Hepatocyte (in vitro differentiated cells): ENCODE measurements around the gene ZNF44. TPM values are rescaled to one million over a fixed set of nuclear protein-coding genes. Genes with fewer than 3 reads are reported as not detected.
"Not testable (repeated sequence)": the region's sequence is repeated elsewhere in the genome, so short reads cannot be mapped to it uniquely, and the experiment has no call there.

ENCODE experiments used
- DNase-seq: peaks from one replicate; pipeline ENCODE4 v3.0.0-alpha.2; 2016; ENCODE audit warnings: low spot score
- H2AFZ ChIP-seq: fragments of 200-600 bp; sonication (generic); 2 replicates; pipeline ENCODE4 v1.6.0; 2016; ENCODE audit warnings: antibody characterized with exemption, mild to moderate bottlenecking
- H3K27ac ChIP-seq: fragments of 200-600 bp; sonication (generic); 2 replicates; pipeline ENCODE4 v1.5.1; 2016; ENCODE audit warnings: mild to moderate bottlenecking
- H3K27me3 ChIP-seq: fragments of 200-600 bp; sonication (generic); 2 replicates; pipeline ENCODE4 v1.6.1; 2016
- H3K36me3 ChIP-seq: fragments of 200-600 bp; sonication (generic); replicated peaks from 2 replicates; pipeline ENCODE4 v1.5.1; 2016; ENCODE audit warnings: low read depth; ENCODE audit not compliant: insufficient read depth
- H3K4me1 ChIP-seq: fragments of 200-600 bp; sonication (generic); 2 replicates; pipeline ENCODE4 v1.5.1; 2016; ENCODE audit warnings: mild to moderate bottlenecking, moderate library complexity; ENCODE audit not compliant: insufficient read depth
- H3K4me2 ChIP-seq: fragments of 200-600 bp; sonication (generic); 2 replicates; pipeline ENCODE4 v1.6.0; 2016
- H3K4me3 ChIP-seq: fragments of 200-600 bp; sonication (generic); 2 replicates; pipeline ENCODE4 v1.5.1; 2016; ENCODE audit warnings: mild to moderate bottlenecking
- H3K79me2 ChIP-seq: fragments of 200-600 bp; sonication (generic); 2 replicates; pipeline ENCODE4 v1.6.0; 2017; ENCODE audit warnings: mild to moderate bottlenecking
- H3K9me2 ChIP-seq: fragments of 200-600 bp; sonication (generic); replicated peaks from 2 replicates; pipeline ENCODE4 v1.6.0; 2017; ENCODE audit warnings: mild to moderate bottlenecking; ENCODE audit not compliant: insufficient read depth
- H3K9me3 ChIP-seq: fragments of 200-600 bp; sonication (generic); 2 replicates; pipeline ENCODE4 v1.5.1; 2016; ENCODE audit warnings: low read depth, mild to moderate bottlenecking
- H4K20me1 ChIP-seq: fragments of 200-600 bp; sonication (generic); 2 replicates; pipeline ENCODE4 v1.6.0; 2016; ENCODE audit warnings: mild to moderate bottlenecking; ENCODE audit not compliant: insufficient read depth, poor library complexity, severe bottlenecking
- EZH2 ChIP-seq: fragments of 200-600 bp; sonication (generic); IDR thresholded peaks from 2 replicates; pipeline ENCODE4 v1.6.1; 2016; ENCODE audit warnings: antibody characterized with exemption, mild to moderate bottlenecking, borderline replicate concordance
- EZH2phosphoT487 ChIP-seq: fragments of 200-600 bp; sonication (generic); IDR thresholded peaks from one replicate; pipeline ENCODE4 v1.6.1; 2018; ENCODE audit warnings: antibody characterized with exemption, mild to moderate bottlenecking, low read depth, moderate library complexity; ENCODE audit not compliant: unreplicated experiment, severe bottlenecking
- WGBS: methylation state at CpG from one replicate; pipeline ENCODE4 v1.1.6; 2016; ENCODE audit warnings: low lambda C conversion rate; ENCODE audit errors: missing lambda C conversion rate; 5-methylcytosine and 5-hydroxymethylcytosine counted together
- polyA plus RNA-seq: library from polyadenylated mRNA; unstranded; fragments of >200 nt; fragmentation: Nextera tagmentation; extraction: Ambion mirVana; gene quantifications from 2 replicates; pipeline ENCODE4 v1.2.1, GENCODE V29; 2016
- total RNA-seq: library from RNA; depleted of rRNA; stranded (reverse); fragments of >200 nt; gene quantifications from 2 replicates; pipeline ENCODE4 v1.2.3, GENCODE V29; 2014
- TF ChIP-seq, protein P1 (sequence below): fragments of 200-600 bp; sonication (generic); IDR thresholded peaks from 2 replicates; pipeline ENCODE4 v1.5.1; 2016; ENCODE audit warnings: antibody characterized with exemption, mild to moderate bottlenecking; ENCODE audit not compliant: poor library complexity

Gene ZNF44
- total and polyA plus RNA-seq, 2 experiments from 2014 or later = 9.9 to 10.9 TPM

DNA sequence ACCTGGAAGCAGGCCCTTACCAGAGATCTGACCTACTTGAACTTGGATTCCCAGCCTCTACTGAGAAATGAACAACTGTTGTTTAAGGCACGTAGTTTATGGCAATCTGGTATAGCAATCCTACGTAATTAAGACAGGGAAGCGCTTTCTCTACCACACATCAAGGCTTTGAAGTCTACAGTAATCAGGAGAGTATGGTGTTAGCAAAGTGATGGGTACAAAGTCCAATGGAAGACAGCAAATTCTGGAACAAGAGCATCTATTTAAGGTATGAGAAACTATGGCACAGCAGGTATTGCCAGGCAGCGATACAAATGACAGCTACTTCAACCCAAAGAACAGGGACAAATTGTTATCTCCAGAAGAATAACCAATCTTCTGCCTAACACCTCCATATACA, 35.7 kb upstream of the ZNF44 start:
- no peaks in the 10 kb centered on the region for H3K27me3 ChIP-seq
- H3K9me2 ChIP-seq = no peaks in the 10 kb centered on the region
- no peak overlapping the region for H2AFZ ChIP-seq
- DNase-seq = peak; percentile 16
- TF ChIP-seq EZH2 (no peak), EZH2phosphoT487 (no peak)
- TF ChIP-seq, protein P1, sequence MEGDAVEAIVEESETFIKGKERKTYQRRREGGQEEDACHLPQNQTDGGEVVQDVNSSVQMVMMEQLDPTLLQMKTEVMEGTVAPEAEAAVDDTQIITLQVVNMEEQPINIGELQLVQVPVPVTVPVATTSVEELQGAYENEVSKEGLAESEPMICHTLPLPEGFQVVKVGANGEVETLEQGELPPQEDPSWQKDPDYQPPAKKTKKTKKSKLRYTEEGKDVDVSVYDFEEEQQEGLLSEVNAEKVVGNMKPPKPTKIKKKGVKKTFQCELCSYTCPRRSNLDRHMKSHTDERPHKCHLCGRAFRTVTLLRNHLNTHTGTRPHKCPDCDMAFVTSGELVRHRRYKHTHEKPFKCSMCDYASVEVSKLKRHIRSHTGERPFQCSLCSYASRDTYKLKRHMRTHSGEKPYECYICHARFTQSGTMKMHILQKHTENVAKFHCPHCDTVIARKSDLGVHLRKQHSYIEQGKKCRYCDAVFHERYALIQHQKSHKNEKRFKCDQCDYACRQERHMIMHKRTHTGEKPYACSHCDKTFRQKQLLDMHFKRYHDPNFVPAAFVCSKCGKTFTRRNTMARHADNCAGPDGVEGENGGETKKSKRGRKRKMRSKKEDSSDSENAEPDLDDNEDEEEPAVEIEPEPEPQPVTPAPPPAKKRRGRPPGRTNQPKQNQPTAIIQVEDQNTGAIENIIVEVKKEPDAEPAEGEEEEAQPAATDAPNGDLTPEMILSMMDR = no peak
- no peak overlapping the region for H3K4me3 ChIP-seq
- no peaks in the 10 kb centered on the region for H3K9me3 ChIP-seq
- H4K20me1 ChIP-seq = no peaks in the 10 kb centered on the region
- peak overlapping the region; percentile 46 for H3K27ac ChIP-seq
- peaks cover 17% of the 10 kb centered on the region for H3K4me1 ChIP-seq
- H3K79me2 ChIP-seq = peaks cover 43% of the 10 kb centered on the region
- peak overlapping the region; percentile 89 for H3K4me2 ChIP-seq
- 75% methylated on average over 4 of the region's 4 CpGs for WGBS
- H3K36me3 ChIP-seq = no peaks in the 10 kb centered on the region

DNA sequence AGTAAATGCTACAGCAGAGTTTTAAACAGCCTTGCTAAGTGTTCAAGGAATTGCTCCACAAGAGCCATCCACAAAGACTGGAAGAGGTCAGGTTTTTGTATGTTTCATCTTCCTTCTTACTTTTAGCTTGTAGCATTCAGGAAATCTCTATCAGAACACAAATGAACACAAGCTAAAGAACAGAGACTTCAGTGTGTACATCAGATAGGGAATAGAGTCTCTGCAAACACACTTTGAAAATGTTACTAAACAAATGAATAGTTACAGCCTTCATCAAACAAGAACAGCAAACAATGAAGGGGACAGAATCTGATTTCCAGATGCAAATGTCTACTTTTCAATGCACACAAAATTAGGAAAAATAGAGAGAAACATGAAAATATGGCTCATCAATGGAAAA, 31.0 kb upstream of the ZNF44 start:
- no peak overlapping the region for H3K4me2 ChIP-seq
- no peak overlapping the region for H2AFZ ChIP-seq
- TF ChIP-seq, protein P1 = no peak
- no peak for TF ChIP-seq EZH2phosphoT487
- TF ChIP-seq EZH2 = no peak
- H3K9me3 ChIP-seq = peaks cover 3% of the 10 kb centered on the region
- no peak for DNase-seq
- H3K4me1 ChIP-seq = no peaks in the 10 kb centered on the region
- peaks cover 6% of the 10 kb centered on the region for H3K36me3 ChIP-seq
- no peak overlapping the region for H3K27ac ChIP-seq
- no peaks in the 10 kb centered on the region for H3K27me3 ChIP-seq
- no peaks in the 10 kb centered on the region for H4K20me1 ChIP-seq
- H3K4me3 ChIP-seq = no peak overlapping the region
- no peaks in the 10 kb centered on the region for H3K9me2 ChIP-seq
- peaks cover 43% of the 10 kb centered on the region for H3K79me2 ChIP-seq

DNA sequence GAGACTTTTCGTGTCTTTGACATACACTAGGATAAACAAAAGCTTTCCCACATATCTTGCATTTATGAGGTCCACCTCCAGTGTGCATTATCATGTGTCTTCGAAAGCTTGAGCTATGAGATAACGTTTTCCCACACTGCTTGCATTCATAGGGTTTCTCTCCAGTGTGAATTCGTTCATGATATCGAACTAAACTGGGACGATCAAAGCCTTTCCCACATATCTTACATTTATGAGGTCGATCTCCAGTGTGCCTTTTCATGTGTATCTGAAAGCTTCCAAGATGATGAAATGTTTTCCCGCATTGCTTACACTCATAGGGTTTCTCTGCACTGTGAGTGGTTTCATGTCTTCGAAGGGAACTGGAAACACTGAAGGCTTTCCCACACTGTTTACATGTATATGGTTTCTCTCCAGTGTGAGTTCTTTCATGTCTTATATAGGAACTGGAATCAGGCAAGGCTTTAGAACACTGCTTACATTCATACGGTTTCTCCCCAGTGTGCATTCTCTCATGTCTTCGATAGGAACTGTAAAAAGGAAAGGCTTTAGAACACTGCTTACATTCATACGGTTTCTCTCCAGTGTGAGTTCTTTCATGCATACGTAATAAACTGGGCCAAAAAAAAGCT, 24.2 kb upstream of the ZNF44 start:
- TF ChIP-seq, protein P1 = no peak
- WGBS = 97% methylated on average over 13 of the region's 13 CpGs
- H3K36me3 ChIP-seq = peaks cover 6% of the 10 kb centered on the region
- no peaks in the 10 kb centered on the region for H3K9me2 ChIP-seq
- H2AFZ ChIP-seq = no peak overlapping the region
- no peak for DNase-seq
- no peaks in the 10 kb centered on the region for H4K20me1 ChIP-seq
- no peaks in the 10 kb centered on the region for H3K4me1 ChIP-seq
- H3K27ac ChIP-seq = no peak overlapping the region
- H3K27me3 ChIP-seq = no peaks in the 10 kb centered on the region
- H3K79me2 ChIP-seq = peaks cover 3% of the 10 kb centered on the region
- H3K4me2 ChIP-seq = no peak overlapping the region
- H3K4me3 ChIP-seq = no peak overlapping the region
- peaks cover 7% of the 10 kb centered on the region for H3K9me3 ChIP-seq

DNA sequence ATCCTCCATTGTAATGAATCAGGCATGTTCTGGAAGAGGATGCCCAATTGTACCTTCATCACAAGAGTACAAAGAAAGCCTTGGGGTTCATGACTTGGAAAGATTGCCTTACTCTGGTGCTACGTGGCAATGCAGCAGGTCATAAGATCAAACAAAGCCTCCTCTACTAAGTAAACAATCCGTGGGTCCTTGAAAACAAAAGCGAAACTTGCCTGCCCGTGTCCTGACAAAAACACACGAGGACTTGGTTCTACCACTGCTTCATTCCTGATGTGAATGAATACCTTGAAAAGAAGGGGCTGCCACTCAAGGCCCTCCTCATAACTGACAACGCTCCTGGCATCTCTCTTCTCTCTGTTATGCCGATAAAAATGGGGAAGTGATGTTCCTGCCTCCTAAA, 19.9 kb upstream of the ZNF44 start:
- peaks cover 4% of the 10 kb centered on the region for H3K9me3 ChIP-seq
- H3K4me2 ChIP-seq = no peak overlapping the region
- H3K4me1 ChIP-seq = no peaks in the 10 kb centered on the region
- no peak overlapping the region for H3K4me3 ChIP-seq
- H3K27ac ChIP-seq = peak overlapping the region; percentile 31
- H4K20me1 ChIP-seq = no peaks in the 10 kb centered on the region
- no peak overlapping the region for H2AFZ ChIP-seq
- TF ChIP-seq EZH2phosphoT487 (no peak), EZH2 (no peak)
- TF ChIP-seq, protein P1 = no peak
- no peaks in the 10 kb centered on the region for H3K36me3 ChIP-seq
- 73% methylated on average over 7 of the region's 7 CpGs for WGBS
- peak; percentile 30 for DNase-seq
- no peaks in the 10 kb centered on the region for H3K9me2 ChIP-seq
- no peaks in the 10 kb centered on the region for H3K27me3 ChIP-seq
- H3K79me2 ChIP-seq = no peaks in the 10 kb centered on the region

DNA sequence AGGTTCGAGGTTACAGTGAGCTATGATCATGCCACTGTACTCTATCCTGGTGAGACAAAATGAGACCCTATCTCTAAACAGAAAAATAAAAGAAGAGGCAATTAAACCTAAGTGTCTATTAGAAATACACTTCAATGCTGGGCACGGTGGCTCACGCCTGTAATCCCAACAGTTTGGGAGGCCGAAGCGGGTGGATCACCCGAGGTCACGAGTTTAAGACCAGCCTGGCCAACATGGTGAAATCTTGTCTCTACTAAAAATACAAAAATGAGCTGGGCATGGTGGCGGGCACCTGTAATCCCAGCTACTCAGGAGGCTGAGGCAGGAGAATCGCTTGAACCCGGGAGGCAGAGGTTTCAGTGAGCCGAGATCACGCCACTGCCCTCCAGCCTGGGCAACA, 14.2 kb upstream of the ZNF44 start:
- H3K36me3 ChIP-seq, H3K4me2 ChIP-seq, H3K79me2 ChIP-seq, H4K20me1 ChIP-seq, H2AFZ ChIP-seq, H3K27me3 ChIP-seq, H3K4me3 ChIP-seq, H3K9me2 ChIP-seq, H3K9me3 ChIP-seq, H3K4me1 ChIP-seq, DNase-seq, H3K27ac ChIP-seq: not testable (repeated sequence)
- WGBS = 91% methylated on average over 11 of the region's 12 CpGs
